ENCODE results near the gene SLC25A38. TPM values are rescaled to one million over a fixed set of nuclear protein-coding genes. Genes with fewer than 3 reads are reported as not detected.
A peak's percentile ranks its signal among the peaks of the same experiment; 100 is the strongest.

SLC25A38 gene
- total and polyA plus RNA-seq, 9 of the 15 experiments (the other 6 are each of a cell fraction or from before 2014, with no cell fraction given) = 13.5 to 51.1 (median 30.6) TPM

GRCh38 chr3:39388741-39389248 lies 5.6 kb downstream of the SLC25A38 start:
- H3K27me3 ChIP-seq (ENCODE audit: control insufficient read depth in 2 of 2, insufficient read depth in 2 of 2, low read length in 2 of 2) = no peaks in the 10 kb centered on the region
- 36% methylated on average over 2 of the region's 2 CpGs for WGBS (ENCODE audit: insufficient coverage, low coverage, missing lambda C conversion rate)
- H3K9ac ChIP-seq (ENCODE audit: insufficient read depth in 1 of 2, low read depth in 2 of 2, low read length in 2 of 2) = no peak overlapping the region; a peak in 1 of 4 replicates
- H3K79me2 ChIP-seq (ENCODE audit: control insufficient read depth, insufficient read depth, low read length) = peaks cover 68% of the 10 kb centered on the region
- peaks cover 14% of the 10 kb centered on the region for H3K9me1 ChIP-seq (ENCODE audit: control insufficient read depth, insufficient read depth, low read length)
- FAIRE-seq (peak; percentile 78), ATAC-seq (peak; percentile 55), DNase-seq (ENCODE audit: extremely low read depth in 1 of 4, low spot score in 3 of 4) (peak; percentile 66 to 90 (median 78))
- H3K36me3 ChIP-seq (ENCODE audit: control insufficient read depth, insufficient read depth, low read length) = peaks cover 58% of the 10 kb centered on the region
- intact Hi-C loops (cut with micrococcal nuclease) (loop anchor here (10.0 kb wide), 1 partner anchor 1066 kb away; the partner anchor contains the start of gene RPL14), in situ Hi-C loops (cut with MboI) (loop anchor here (10.0 kb wide), 1 partner anchor 264 kb away; no protein-coding TSS in a partner anchor)
- H2AFZ ChIP-seq (ENCODE audit: low read depth, low read length) = no peak overlapping the region
- H3K4me3 ChIP-seq = no peak overlapping the region
- no peaks in the 10 kb centered on the region for H3K9me3 ChIP-seq (replicated peaks; ENCODE audit: control insufficient read depth, insufficient read depth, low read depth, low read length)
- ChIA-PET POLR2A (interaction anchor here (0.6 to 1.7 kb wide), 4 partner anchors 9 to 40 kb away, joined by 3 to 8 read pairs (median 4); partner anchors contain the start of gene RPSA), CTCF (ENCODE audit: low intra/inter-chr PET ratio) (no interaction called here)
- peaks cover 41 to 51% of the 10 kb centered on the region in 2 experiments for H3K4me1 ChIP-seq (replicated peaks in 1 of 2; ENCODE audit: control insufficient read depth in 2 of 2, insufficient read depth in 2 of 2, low read length in 2 of 2)
- BruUV-seq (replicated peaks) = no TSS peak
- H4K20me1 ChIP-seq (replicated peaks; ENCODE audit: control insufficient read depth, insufficient read depth, low read length) = peaks cover 27% of the 10 kb centered on the region
- peak overlapping the region; percentile 26 for H3K27ac ChIP-seq (ENCODE audit: extremely low read depth, low read depth, low read length)
- H3K4me2 ChIP-seq (ENCODE audit: insufficient read depth, low read length) = peak overlapping the region; percentile 42
- TF ChIP-seq CSDE1 (IDR thresholded peaks at IDR 0.05) (no peak), DNMT1 (IDR thresholded peaks at IDR 0.05) (no peak), TSHZ1 (CRISPR knock-in tag; IDR thresholded peaks at IDR 0.05) (no peak), ZNF561 (CRISPR knock-in tag; conservative IDR thresholded peaks at IDR 0.05) (no peak), RFX5 (IDR thresholded peaks at IDR 0.05; ENCODE audit: low read depth, low read length) (no peak), TCF7L2 (IDR thresholded peaks at IDR 0.05; ENCODE audit: low read depth, low read length) (no peak), CLOCK (CRISPR knock-in tag; IDR thresholded peaks at IDR 0.05; ENCODE audit: borderline replicate concordance) (no peak), ZBTB8A (IDR thresholded peaks at IDR 0.05; ENCODE audit: partially characterized antibody) (no peak), HINFP (tag; conservative IDR thresholded peaks at IDR 0.05; ENCODE audit: low read depth) (no peak), ZNF146 (CRISPR knock-in tag; IDR thresholded peaks at IDR 0.05; ENCODE audit: unreplicated experiment) (no peak), ZNF224 (CRISPR knock-in tag; IDR thresholded peaks at IDR 0.05) (no peak), SNAPC5 (CRISPR knock-in tag; IDR thresholded peaks at IDR 0.05) (no peak), YY1 (IDR thresholded peaks at IDR 0.05; ENCODE audit: borderline replicate concordance in 1 of 3, control insufficient read depth in 1 of 3, extremely low read depth in 1 of 3, insufficient read depth in 3 of 3, insufficient read length in 1 of 3, insufficient replicate concordance in 2 of 3, low read depth in 1 of 3, low read length in 2 of 3) (no peak)

Data from K562 (cell line).